AG04450 (cell line): ENCODE measurements around the gene LCMT1. TPM values are rescaled to one million over a fixed set of nuclear protein-coding genes. Genes with fewer than 3 reads are reported as not detected.

Experiments
- CTCF ChIA-PET: fragments of 300-600, 350-600 bp; formaldehyde crosslinking; extraction: SDS; loops from one replicate; lab custom pipeline; 2022; ENCODE audit warnings: antibody characterized with exemption, inconsistent platforms; lab: Charles Lee
- POLR2A ChIA-PET: fragments of 350-600 bp; formaldehyde crosslinking; extraction: SDS; loops from one replicate; lab custom pipeline; 2021; ENCODE audit warnings: antibody characterized with exemption, inconsistent platforms; lab: Yijun Ruan, JAX
- DNase-seq: peaks from one replicate; pipeline ENCODE4 v3.0.0-alpha.2; 2011; ENCODE audit warnings: low read depth, low spot score
- H3K27ac ChIP-seq: one replicate; pipeline ENCODE4 v1.5.1; 2012; ENCODE audit warnings: low read depth, low read length, control low read depth
- H3K27me3 ChIP-seq: one replicate; pipeline ENCODE4 v1.6.0; 2012; ENCODE audit warnings: low read length; ENCODE audit not compliant: control insufficient read depth, insufficient read depth
- H3K4me3 ChIP-seq: 2 replicates; pipeline ENCODE4 v1.5.1; 2011; ENCODE audit warnings: mild to moderate bottlenecking, low read depth, low read length, control low read depth
- H3K9me3 ChIP-seq: 2 replicates; pipeline ENCODE4 v1.5.1; 2012; ENCODE audit warnings: low read length; ENCODE audit not compliant: control insufficient read depth, insufficient read depth
- polyA plus RNA-seq: library from polyadenylated mRNA; depleted of rRNA; stranded (reverse); fragments of >200 nt; gene quantifications from 2 replicates; pipeline ENCODE4 v1.2.3, GENCODE V29; 2011
- TF ChIP-seq, protein P1 (sequence below): IDR thresholded peaks from 2 replicates; pipeline ENCODE4 v1.5.1; 2011; ENCODE audit warnings: low read depth, low read length, control low read depth, inconsistent platforms

LCMT1 gene
- polyA plus RNA-seq, 1 experiment, result 46.9 TPM

DNA sequence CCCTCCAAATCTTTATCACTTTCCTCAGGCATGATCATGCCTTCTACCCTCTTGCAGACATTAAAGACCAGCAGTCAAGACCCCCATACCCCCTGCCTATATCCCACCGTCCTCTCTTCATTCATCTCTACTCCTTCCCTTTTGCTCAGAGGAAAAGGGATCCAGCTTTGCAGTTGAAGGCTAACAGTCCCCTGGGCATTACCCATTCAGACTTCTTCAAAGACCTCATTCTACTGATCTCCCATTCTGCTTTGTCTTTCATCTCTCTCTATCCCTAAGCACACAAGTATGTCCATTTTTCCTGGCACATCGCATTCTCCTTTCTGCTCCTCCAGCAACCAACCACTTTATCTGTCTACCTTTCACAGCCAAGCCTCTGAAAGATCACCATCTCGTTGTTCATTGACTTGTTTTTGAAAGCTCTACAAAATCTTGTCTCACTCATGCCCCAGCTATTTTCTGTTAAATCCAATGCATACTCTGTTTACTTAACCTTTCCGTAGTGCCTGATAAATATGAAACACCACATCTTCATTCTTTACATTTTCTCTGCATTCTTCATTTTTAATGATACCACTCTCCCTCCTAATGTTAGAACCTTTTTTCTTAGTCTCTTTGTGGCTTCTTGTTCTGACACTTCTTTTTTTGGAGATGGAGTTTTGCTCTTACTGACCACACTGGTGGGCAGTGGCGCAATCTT lies 14.1 kb upstream of the LCMT1 start:
- no peaks in the 10 kb centered on the region for H3K9me3 ChIP-seq
- H3K4me3 ChIP-seq, result no peak overlapping the region
- H3K27ac ChIP-seq, result peak overlapping the region; percentile 39
- no peaks in the 10 kb centered on the region for H3K27me3 ChIP-seq
- ChIA-PET POLR2A (interaction anchor here (0.5 to 1.5 kb wide), 7 partner anchors 8 to 64 kb away, joined by 3 to 11 read pairs (median 6); no protein-coding TSS in a partner anchor), CTCF (interaction anchor here (0.7 to 1.1 kb wide), 3 partner anchors 11 to 128 kb away, joined by 3 to 4 read pairs (median 3); no protein-coding TSS in a partner anchor)
- peak; percentile 41 for DNase-seq
- TF ChIP-seq, protein P1, sequence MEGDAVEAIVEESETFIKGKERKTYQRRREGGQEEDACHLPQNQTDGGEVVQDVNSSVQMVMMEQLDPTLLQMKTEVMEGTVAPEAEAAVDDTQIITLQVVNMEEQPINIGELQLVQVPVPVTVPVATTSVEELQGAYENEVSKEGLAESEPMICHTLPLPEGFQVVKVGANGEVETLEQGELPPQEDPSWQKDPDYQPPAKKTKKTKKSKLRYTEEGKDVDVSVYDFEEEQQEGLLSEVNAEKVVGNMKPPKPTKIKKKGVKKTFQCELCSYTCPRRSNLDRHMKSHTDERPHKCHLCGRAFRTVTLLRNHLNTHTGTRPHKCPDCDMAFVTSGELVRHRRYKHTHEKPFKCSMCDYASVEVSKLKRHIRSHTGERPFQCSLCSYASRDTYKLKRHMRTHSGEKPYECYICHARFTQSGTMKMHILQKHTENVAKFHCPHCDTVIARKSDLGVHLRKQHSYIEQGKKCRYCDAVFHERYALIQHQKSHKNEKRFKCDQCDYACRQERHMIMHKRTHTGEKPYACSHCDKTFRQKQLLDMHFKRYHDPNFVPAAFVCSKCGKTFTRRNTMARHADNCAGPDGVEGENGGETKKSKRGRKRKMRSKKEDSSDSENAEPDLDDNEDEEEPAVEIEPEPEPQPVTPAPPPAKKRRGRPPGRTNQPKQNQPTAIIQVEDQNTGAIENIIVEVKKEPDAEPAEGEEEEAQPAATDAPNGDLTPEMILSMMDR, result no peak

GRCh38 chr16:25100511-25100910 lies 11.0 kb upstream of the LCMT1 start:
- Histone ChIP-seq H3K27me3 (no peaks in the 10 kb centered on the region), H3K9me3 (no peaks in the 10 kb centered on the region), H3K27ac (no peak overlapping the region), H3K4me3 (no peak overlapping the region)
- TF ChIP-seq, protein P1, result no peak
- CTCF ChIA-PET, result no interaction called here
- DNase-seq, result no peak
- POLR2A ChIA-PET, result no interaction called here

DNA sequence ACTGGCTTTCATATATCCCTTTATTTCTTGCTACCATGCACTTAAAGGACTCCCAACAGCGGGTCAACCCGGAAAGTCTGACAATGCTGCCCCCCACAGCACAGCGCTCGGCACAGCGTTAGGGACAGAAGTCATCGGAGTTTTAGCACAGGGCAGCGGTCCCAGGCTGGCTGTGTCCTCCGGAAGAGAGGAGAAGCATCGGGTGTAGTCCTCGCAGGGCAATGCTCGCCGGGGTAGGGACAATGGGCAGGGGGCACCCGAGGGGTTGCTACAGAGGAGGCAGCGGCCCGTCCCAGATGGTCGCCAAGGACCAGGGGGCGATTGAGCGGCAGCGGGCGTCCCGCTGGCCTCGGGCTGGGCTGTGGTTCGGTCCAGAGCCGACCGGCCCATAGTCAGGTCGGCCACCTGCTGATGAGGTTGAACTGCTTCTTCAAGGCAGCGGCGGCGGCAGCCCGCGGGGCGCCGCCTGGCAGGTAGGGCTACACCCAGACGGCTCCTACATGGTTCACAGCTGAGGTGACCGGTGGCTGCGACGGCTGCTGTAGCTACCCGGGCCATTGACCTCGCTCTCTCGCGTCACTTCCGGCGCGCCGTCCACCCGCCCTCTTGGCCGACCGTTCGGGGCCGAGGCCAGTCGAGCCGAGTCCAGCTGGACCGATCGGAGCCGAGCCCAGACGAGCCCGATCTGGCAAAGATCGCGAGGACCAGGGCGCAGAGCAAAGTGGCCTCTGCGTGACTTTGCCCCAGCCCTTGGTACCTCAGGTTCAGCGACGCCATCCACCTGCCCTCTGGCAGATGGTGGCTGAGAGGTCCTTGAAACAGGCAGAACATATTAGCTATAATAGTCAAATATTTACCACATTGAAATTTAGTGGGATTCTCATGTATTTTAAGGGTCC lies 4.7 kb upstream of the LCMT1 start:
- peak overlapping the region; percentile 57 for H3K27ac ChIP-seq
- peak; percentile 45 for DNase-seq
- CTCF ChIA-PET, result no interaction called here
- POLR2A ChIA-PET, result interaction anchor here (0.5 to 1.9 kb wide), 3 partner anchors 9 to 40 kb away, joined by 3 to 8 read pairs (median 6); no protein-coding TSS in a partner anchor
- no peaks in the 10 kb centered on the region for H3K27me3 ChIP-seq
- H3K9me3 ChIP-seq, result peaks cover 2% of the 10 kb centered on the region; the same call in 1 of the 2 replicates
- peak overlapping the region; percentile 73 for H3K4me3 ChIP-seq
- TF ChIP-seq, protein P1, result no peak

- ChIA-PET POLR2A (interaction anchor here (0.5 to 1.9 kb wide), 3 partner anchors 10 to 40 kb away, joined by 3 to 8 read pairs (median 6); no protein-coding TSS in a partner anchor), CTCF (interaction anchor here (1.1 kb wide), 1 partner anchor 569 kb away, joined by 5 read pairs; no protein-coding TSS in a partner anchor)
- TF ChIP-seq, protein P1, result no peak
- peaks cover 3% of the 10 kb centered on the region; the same call in 1 of the 2 replicates for H3K9me3 ChIP-seq
- no peaks in the 10 kb centered on the region for H3K27me3 ChIP-seq
- H3K4me3 ChIP-seq, result peak overlapping the region; percentile 73
- H3K27ac ChIP-seq, result no peak overlapping the region
- no peak for DNase-seq
Measured at GRCh38 chr16:25107466-25107792, 4.1 kb upstream of the LCMT1 start.
